Testis (tissue), 2 donors: Measurements from ENCODE around the gene KIAA1671.

Experiments
- POLR2A ChIP-seq: fragments of 450-650 bp; IDR thresholded peaks from one replicate; pipeline ENCODE4 v1.6.1; 2017; ENCODE audit warnings: antibody characterized with exemption, mild to moderate bottlenecking, moderate library complexity
- TF ChIP-seq, protein P1 (sequence below), 3 experiments: fragments of 450-650 bp in 2 of 3; fragments of 200-600 bp in 1 of 3; sonication (generic) in 1 of 3; IDR thresholded peaks; one replicate each; pipeline ENCODE4 v1.5.1; 2016 to 2019; ENCODE audit warnings: antibody characterized with exemption in 3 of 3, mild to moderate bottlenecking in 2 of 3, moderate library complexity in 1 of 3

DNA sequence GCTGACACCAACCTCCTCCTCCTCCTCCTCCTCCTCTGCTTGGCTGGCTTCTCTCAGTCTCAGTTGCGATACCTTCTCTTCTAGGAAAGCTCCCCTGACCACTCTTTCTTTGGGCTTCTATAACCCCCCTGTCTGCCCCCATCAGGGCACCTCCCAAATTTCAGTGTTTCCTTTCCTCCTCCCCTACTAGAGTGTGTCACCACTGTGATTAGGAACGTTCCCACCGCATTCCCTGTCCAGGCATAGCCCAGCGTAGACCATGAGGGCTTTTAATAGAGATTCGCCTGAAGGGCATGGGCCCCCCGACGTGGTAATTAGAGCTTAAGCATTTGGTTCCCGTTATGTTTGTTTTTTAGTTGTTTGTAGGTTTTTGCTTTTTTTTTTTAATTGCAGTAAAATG, 65.5 kb downstream of the KIAA1671 start:
- TF ChIP-seq POLR2A: no peak
- TF ChIP-seq, protein P1, sequence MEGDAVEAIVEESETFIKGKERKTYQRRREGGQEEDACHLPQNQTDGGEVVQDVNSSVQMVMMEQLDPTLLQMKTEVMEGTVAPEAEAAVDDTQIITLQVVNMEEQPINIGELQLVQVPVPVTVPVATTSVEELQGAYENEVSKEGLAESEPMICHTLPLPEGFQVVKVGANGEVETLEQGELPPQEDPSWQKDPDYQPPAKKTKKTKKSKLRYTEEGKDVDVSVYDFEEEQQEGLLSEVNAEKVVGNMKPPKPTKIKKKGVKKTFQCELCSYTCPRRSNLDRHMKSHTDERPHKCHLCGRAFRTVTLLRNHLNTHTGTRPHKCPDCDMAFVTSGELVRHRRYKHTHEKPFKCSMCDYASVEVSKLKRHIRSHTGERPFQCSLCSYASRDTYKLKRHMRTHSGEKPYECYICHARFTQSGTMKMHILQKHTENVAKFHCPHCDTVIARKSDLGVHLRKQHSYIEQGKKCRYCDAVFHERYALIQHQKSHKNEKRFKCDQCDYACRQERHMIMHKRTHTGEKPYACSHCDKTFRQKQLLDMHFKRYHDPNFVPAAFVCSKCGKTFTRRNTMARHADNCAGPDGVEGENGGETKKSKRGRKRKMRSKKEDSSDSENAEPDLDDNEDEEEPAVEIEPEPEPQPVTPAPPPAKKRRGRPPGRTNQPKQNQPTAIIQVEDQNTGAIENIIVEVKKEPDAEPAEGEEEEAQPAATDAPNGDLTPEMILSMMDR (IDR thresholded peaks at IDR 0.05): no peak
